Stimulated activated CD8-positive, alpha-beta memory T cell treated with anti-CD3 and anti-CD28 coated beads, Interleukin-12 subunit alpha, Interleukin-12 subunit beta, amount 100 ng/mL, for 24 hours (primary cell): ENCODE measurements around the gene ANGPTL1.
"Not testable (repeated sequence)": the region's sequence is repeated elsewhere in the genome, so short reads cannot be mapped to it uniquely, and the experiment has no call there.

ENCODE experiments used
- DNase-seq: peaks from one replicate; pipeline ENCODE4 v3.0.0-alpha.2; 2020; ENCODE audit errors: extremely low read depth

The ANGPTL1 gene

DNA sequence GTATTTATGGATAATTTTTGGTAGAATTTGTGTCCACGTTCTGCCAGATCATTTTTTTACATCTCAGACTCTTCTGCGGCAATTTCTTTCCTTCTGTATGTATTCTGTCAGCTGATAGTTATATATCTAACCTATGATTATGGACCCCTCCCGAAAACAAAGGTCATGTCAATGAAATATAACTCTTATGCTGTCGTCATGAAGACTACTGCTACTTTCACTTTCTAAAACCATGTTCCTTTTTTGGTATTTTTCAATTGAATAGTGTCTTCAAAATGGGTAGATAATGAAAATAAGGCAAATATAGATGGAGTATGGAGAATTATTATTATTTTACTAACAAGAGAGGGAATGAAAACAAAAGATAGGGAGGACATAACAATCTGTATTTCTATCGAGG is 3.2 kb downstream of the ANGPTL1 start:
- no peak for DNase-seq

DNA sequence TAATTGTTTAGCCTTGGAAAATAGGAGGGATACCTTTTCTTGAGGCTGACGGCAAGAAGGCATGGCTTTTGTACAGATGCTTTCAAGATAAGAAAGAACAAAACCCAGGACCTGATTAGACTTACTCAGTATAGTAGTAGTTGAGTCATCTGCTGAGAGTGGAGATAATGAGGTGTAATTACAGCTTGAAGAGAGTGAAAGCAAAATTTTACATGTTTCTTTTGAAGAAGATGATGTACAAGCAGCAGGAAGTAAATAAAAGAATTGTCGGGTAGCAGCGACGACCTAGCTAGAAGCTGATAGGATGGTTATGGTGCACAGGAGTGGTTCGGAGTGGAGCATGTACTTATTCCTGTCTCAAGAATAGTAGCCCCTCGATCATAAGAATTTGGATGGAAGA is 6.6 kb downstream of the ANGPTL1 start:
- no peak for DNase-seq

DNA sequence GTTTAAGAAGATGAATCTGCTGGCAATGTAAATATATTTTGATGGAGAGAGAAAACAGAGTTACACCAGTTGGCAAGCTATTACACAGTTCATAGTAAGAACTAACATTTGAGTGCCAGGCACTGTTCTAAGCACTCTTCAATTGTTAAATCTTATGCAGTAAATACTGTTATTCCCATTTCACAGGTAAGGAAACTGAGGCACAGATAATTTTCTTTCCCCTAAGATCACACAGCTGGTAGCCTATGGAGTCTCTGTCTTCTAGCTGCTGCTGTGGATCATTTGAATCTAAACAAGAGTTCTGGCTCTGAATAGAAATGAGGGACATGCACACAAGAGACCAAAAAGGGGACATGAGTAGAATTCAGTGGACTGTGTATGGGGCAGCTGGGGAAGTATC is 8.0 kb downstream of the ANGPTL1 start:
- DNase-seq, result no peak

DNA sequence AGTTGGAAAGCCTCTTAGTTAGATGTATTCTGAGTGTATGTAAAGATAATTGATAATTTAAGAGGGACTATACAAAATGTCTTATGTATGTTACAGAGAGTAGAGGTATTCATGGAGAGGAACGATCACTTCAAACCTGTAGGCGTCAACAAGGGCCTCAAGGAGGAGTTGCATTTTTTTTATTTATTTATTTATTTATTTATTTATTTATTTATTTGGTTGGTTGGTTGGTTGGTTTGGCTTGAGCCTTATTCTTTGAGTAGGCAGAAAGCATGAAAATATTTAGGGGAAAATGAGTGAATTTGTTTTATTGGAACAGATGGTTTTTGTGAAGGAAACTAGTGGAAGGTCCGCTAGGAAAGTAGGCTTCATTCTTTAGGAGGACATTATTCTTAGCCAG is 8.5 kb downstream of the ANGPTL1 start:
- DNase-seq, result no peak

DNA sequence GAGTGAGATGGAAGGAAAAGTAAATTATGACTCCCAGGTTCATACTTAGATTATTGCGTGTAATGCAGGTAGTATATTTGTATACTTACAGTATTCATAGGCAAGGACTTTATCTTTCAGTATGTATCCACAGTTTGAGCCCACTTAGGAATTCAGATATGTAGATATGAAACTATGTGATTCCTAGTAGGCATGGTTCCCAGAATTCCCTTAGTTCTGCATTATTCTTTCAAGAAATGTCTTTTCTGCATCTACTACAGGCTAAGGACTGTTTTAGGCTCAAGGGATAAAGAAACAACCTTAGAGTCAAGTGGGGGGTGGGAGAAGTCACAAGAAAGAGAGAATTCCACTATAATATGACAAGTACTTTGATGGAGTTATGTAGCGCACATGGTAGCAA is 13.8 kb downstream of the ANGPTL1 start:
- DNase-seq, result no peak

DNA sequence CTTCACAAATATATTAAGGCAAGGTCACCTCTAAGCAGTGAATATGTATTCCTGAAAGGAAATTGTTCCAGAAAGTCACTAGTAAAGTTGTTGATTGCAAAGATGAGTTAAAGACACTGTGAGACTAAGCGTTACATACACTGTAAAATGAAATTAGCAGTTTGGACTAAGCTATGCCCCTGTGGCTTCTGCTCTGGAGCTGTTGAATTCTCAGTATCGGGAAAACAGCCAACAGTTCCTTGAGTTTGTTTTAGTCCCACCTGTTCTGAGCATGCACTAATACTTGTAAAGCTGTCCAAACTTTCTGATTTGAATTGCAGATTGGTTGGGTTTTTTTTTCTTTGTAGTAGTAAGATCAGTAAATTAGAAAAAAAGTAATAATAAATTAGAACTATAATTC is 21.0 kb downstream of the ANGPTL1 start:
- no peak for DNase-seq

DNA sequence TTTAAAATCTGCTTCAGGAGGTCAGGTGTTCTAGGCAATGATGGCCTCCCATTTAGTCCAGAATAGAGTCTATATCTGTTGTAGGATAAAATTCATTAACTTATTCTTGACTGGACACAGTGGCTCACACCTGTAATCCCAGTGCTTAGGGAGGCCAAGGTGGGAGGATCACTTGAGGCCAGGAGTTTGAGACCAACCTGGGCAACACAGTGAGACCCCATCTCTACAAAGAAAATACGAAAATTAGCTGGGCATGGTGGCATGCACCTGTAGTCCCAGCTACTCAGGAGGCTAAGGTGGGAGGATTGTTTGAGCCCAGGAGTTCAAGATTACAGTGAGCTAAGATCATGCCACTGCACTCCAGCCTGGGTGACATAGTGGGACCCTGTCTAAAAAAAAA is 23.0 kb downstream of the ANGPTL1 start:
- DNase-seq, result not testable (repeated sequence)

DNA sequence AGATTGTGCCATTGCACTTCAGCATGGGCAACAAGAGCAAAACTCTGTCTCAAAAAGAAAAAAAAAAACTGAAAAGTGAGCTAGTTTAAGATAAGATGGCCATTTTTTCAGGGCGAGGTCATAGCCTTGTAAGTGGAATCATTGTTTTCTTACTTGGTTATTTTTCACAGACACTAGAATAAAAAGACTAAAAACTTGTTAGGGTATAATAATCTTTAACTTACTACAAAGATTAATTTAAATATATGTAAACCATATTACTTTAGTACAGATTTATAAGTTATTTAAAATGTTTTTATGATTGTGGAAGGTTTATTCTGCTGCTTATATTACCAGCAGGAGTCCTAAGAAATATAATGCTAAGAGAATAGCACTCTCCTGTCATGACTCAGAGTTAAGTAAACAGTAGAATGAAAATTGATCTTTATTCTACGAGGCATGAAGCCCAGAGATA is 23.5 kb downstream of the ANGPTL1 start:
- no peak for DNase-seq

DNA sequence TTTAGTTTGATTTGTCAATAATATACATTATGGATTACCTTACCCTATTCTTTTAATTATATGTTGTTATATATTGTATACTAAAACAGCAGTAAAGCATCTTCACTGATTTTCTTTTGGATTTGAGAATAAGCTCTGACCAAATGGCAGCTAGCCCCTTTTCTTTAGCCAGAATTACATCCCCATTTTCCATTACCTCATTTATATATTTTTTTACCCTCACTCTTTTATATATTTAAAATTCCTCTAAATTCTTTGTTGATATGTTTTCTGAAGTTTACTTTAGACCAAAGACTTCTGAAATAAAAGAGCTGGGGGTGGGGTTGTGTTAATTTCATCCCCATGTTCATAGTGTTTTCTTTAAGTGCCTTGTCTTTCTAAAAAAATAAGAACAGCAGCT is 24.6 kb downstream of the ANGPTL1 start:
- no peak for DNase-seq

DNA sequence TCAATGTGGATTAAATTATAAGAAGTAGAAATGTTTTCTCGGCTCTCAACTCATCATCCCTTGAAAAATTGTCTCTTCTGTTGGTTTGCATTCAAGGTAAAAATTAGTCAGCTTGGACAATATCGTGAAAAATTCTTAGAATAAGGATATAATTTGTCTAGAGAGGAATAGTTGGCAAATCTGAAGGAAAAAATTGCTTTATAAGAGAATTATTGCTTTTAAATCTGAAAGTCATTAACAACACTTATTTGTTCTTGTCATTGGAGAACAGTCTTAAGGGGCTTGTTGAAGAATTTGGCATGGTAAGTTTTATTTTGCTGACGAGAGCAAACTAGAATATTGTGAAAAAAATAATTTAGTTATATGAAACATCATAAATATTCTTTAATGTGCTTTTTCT is 26.4 kb downstream of the ANGPTL1 start:
- DNase-seq, result no peak

DNA sequence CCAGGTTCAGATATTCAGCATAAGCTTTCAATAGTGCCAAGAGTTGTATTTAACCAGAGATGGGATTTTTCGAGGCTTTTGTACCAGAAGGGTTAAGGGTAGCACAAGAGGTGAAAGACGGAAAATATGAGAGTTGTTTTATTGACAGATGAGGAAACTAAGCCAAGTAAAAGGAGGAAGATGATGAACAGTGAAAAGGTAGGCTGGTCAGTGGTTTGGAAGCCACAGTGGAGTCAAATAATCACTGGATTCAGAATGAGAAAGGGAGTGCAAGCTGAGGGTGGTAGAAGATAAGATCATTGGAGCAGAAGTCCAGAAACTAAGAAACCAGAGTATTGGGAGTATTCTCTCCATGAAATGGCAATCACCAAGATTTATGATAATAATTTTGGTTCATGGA is 45.7 kb downstream of the ANGPTL1 start:
- no peak for DNase-seq

DNA sequence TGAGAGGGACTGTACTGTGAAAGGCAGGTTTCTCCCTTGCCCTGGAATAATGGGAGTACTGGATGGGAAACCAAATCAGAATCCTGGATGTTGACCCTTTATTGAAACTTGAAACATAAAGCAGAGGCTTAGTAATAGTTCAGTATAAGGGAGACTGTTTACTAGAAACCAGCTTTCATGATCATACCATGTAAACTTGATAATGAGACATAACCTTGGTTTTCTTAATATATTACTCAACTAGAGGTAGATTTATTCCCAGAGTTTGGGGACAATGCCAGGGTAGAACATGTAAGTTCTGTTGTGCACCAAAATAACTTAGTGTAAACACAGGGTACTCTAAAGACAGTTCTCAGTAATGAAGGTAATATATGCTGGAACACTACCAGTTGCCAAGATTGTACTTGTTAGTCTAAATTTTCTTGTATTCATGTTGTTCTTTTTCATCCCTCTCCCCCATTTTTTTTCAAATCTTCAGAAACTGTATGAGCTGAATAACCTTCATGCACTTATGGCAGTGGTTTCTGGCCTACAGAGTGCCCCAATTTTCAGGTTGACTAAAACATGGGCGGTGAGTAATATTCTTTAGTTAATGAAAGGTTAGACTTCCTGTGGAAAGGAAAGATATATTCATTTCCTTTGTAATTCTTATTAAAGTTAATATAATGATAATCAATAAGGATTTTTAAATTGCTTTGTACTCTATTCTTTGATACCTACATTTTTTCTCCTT is 49.6 kb downstream of the ANGPTL1 start:
- no peak for DNase-seq

DNA sequence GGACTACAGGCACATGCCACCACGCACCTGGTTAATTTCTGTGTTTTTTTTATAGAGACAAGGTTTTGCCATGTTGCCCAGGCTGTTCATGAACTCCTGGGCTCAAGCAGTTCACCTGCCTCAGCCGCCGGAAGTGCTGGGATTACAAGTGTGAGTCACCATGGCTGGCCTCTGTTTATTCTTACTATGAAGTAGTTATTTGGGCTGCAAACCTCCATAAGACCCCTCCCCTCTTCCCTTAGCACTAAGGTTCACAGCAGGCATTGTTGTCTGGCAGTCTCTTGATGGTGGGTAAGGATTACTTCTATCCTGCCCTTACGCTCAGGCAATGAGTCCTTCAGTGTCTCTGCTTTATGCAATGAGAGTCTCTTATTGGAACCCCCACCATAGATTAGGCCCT is 51.8 kb downstream of the ANGPTL1 start:
- DNase-seq, result no peak

DNA sequence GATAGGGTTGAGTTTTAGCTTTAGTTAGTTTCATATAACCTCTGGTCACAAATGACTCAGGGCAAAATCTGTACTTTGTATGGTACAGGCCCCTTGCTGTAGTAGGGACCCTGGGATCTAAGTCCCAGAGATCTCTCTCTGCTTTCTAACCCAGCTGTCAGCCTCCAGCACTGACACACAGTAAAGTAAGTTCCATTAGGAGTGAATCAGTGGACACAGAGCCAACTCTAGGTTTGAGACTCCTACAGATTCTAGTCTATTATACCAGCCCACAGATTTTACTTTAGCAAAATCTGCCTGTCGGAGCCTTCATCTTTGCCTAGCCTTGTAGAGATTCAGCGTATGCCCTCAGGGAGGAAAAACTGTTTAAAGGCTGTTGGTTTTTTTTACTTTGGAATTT is 52.5 kb downstream of the ANGPTL1 start:
- DNase-seq, result no peak

DNA sequence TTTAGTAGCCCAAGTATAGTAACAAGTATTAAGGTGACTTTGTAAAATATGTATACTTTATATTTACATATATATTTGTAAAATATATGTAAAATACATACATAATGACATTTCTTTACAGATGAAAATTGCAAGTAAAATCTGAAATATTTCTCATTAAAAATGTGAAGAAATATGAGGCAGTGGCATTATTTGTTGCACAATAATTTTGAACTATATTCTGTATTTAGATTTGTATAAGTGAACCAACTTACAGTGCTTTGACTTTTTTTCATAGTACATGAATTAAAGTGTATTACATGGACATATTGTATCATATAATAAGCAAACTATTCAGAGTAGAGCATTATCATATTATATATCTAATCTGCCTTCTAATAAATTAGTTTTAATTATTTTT is 60.3 kb downstream of the ANGPTL1 start:
- DNase-seq, result no peak

DNA sequence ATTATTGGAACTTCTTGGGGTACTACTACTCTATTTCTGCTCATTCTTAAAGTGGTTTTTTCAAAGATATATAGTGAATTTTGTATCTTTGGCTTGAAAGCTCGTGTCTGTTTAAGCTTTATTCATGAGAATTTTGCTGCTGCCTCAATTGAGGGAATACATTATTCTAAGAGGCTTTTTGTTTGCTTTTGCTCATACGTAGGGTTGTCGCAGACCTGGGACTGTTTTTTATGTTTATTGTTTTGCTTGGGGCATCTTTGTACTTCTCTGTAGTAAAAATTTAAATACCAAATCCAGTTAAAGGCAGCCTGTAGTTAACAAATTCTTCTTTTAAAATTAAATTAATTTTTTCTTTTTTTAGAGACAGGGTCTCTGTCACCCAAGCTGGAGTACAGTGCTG is 62.3 kb downstream of the ANGPTL1 start:
- no peak for DNase-seq

DNA sequence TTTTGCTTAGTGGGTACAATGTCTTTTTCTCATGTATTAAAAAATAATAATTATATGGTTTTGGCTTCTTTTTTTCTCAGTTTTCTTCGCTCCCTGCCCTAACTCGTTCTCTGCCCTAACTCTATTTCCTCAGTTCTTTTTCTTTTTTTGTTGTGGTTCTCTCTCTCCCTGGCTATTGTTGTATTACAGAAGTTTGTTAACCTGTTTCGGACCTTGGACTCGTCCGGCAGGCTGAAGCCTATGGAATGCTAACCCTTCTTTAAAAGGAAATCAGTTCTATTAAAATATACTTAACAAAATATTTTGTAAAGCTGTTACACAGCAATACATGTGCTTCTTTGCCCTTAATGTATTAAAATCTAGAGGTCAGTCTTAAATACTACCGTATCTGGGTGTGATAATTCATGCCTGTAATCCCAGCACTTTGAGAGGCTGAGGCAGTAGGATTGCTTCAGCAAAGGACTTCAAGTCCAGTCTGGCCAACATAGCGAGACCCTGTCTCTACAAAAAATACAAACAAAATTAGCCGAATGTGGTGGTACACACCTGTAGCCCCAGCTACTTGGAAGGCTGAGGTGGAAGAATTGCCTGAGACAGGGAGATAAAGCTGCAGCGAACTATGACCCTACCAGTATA is 64.1 kb downstream of the ANGPTL1 start:
- DNase-seq, result no peak

DNA sequence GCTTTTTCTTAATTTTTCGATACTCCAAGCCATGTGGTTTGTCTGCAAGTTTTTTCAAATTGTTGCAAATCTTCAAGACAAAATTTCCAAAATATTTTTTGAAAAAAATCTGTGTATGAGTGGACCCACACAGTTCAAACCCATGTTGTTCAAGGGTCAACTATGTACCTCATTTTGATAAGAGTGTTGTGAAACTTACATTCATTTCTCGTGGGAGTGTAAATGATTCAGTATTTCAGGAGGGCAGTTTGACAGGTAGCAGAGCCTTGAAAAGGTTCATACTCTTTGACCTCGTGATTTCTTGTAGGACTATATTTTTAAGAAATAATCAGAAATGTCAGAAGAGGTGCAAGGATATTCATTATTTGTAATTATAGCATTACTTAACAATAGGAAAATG is 68.0 kb downstream of the ANGPTL1 start:
- no peak for DNase-seq
